GM18505 (cell line): Measurements from ENCODE around the gene OR4D1.

Source experiments
- ATAC-seq: cut with Tn5 transposase; IDR thresholded peaks from one replicate; pipeline ENCODE4 v1.9.1; 2021; ENCODE audit not compliant: unreplicated experiment
- POLR2A ChIP-seq: IDR thresholded peaks from 4 replicates; pipeline ENCODE4 v1.6.1; 2011; ENCODE audit warnings: borderline replicate concordance; ENCODE audit not compliant: insufficient read depth, insufficient read length; ENCODE audit errors: extremely low read depth

Gene OR4D1

GRCh38 chr17:58191241-58191896 lies 43.2 kb downstream of the OR4D1 start:
- no peak for TF ChIP-seq POLR2A

GRCh38 chr17:58192612-58193011 lies 44.4 kb downstream of the OR4D1 start, which contains the start of gene EPX:
EPX (plus strand) TSS chr17:58192726; CDS start chr17:58192847, 121 bp downstream.
- ATAC-seq, result no peak
- no peak for TF ChIP-seq POLR2A

More at GRCh38 chr17:58191241-58191896, 43.2 kb downstream of the OR4D1 start:
- ATAC-seq, result no peak

- no peak for TF ChIP-seq POLR2A
- no peak for ATAC-seq
These were observed 45.6 kb downstream of the OR4D1 start for GRCh38 chr17:58193641-58194255.

- no peak for ATAC-seq
- TF ChIP-seq POLR2A, result no peak
These were observed 47.4 kb downstream of the OR4D1 start for GRCh38 chr17:58195518-58196123.

DNA sequence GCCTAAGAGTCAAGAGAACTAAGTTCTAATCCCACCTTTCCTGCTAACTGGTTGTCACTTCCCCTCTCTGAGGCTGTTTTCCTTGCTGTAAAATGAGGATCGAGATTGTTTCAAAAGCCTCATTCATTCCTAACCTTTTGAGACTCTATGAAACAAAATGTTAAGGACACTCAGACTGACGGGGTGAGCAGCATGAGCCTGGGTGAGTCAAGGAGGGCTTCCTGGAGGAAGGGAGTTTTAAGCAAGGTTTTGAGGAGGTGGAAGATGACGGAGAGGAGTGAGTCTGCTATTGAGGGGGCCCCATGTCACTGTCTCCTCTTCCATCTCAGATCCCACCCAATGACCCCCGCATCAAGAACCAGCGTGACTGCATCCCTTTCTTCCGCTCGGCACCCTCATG lies 48.4 kb downstream of the OR4D1 start:
- TF ChIP-seq POLR2A, result no peak
- no peak for ATAC-seq

GRCh38 chr17:58200024-58200633 lies 51.9 kb downstream of the OR4D1 start:
- ATAC-seq, result no peak
- no peak for TF ChIP-seq POLR2A

DNA sequence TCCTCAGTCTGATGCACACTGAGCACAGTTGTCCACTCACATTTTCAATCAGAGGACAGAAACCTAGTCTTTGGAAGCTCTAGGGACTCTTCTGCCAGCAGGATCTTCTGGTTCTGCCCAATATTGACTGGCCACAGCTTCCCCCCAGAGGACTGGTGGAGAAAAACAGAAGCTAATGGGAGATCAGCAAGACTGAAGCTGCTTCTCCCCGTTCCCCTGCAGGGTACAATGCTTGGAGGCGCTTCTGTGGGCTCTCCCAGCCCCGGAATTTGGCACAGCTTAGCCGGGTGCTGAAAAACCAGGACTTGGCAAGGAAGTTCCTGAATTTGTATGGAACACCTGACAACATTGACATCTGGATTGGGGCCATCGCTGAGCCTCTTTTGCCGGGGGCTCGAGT lies 54.7 kb downstream of the OR4D1 start:
- no peak for ATAC-seq
- no peak for TF ChIP-seq POLR2A

DNA sequence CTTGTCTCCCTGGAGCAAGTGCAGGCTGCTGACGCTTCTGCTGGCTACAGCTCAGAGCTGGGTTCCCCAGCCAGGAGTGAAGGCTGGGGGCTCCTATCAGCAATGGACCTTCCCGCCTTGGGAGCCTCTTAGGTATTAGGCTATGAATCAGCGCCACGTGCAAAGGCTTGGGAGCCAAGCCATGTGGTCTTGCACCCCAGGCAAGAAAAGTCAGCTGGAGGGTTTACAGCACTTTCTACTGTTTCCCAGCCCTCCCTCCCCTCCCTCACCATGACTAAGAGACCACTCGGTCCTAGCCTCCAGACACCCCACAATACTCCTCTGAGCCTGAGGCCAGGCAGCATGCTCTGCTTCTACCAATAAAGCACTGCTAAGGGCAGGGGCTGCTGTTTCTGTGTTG lies 56.6 kb downstream of the OR4D1 start:
- ATAC-seq, result no peak
- TF ChIP-seq POLR2A, result no peak

- TF ChIP-seq POLR2A, result no peak
- ATAC-seq, result no peak
These were observed 57.8 kb downstream of the OR4D1 start for GRCh38 chr17:58205936-58206335.

GRCh38 chr17:58207451-58207850 lies 59.3 kb downstream of the OR4D1 start:
- TF ChIP-seq POLR2A, result no peak
- ATAC-seq, result no peak

DNA sequence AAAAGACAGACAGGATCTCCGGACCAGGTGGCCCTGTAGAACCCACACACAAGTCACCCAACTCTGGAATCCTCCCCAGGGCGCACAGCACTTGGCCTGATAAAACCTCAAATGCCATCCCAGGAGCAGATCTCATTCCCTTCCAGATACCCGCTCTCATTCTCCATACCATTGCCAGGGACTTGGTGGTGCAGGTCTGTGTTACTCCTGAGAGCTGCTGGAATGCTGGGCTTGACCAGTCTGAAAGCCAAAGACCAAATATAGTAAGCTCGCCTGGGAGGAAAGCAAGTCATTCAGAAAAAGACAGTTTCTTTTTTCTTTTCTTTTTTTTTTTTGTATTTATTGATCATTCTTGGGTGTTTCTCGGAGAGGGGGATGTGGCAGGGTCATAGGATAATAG lies 60.2 kb downstream of the OR4D1 start:
- ATAC-seq, result no peak
- TF ChIP-seq POLR2A, result no peak
